ENCODE results near the gene MAP3K8.

DNA sequence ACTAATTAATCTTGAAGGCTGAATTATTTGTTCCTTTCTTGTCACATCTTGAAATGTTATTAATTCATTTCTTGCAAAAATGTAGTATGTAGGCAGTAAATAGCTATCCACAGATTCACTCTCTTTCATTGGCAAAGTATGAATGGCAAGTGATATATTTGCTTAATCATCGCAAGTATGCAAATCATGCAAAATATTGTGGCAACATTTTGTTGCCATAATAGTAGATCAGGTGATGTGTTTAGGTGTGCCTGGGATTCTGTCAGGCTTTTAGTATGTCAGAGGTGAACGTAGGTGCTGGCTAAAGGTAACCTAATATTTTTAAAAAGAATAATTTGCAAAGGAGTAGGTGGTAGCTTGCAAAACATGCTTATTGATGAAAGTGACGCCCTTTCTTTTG lies 5.9 kb downstream of the MAP3K8 start:
- no peak for TF ChIP-seq RBBP5 (IDR thresholded peaks at IDR 0.05; ENCODE audit: borderline replicate concordance, low read depth, low read length)
- no peak for TF ChIP-seq ASH2L (IDR thresholded peaks at IDR 0.05; ENCODE audit: low read length)
- no peak for TF ChIP-seq POLR2A (IDR thresholded peaks at IDR 0.05; ENCODE audit: control extremely low read depth in 1 of 2, low read depth in 2 of 2, low read length in 2 of 2)
- no peak for TF ChIP-seq EZH2 (IDR thresholded peaks at IDR 0.05; ENCODE audit: low read depth, low read length, severe bottlenecking)
- no peak for TF ChIP-seq EP300 (IDR thresholded peaks at IDR 0.05; ENCODE audit: borderline replicate concordance in 1 of 2, low read depth in 2 of 2, low read length in 2 of 2)
- TF ChIP-seq MAX (IDR thresholded peaks at IDR 0.05), result no peak
- no peak for TF ChIP-seq CREB1 (IDR thresholded peaks at IDR 0.05)
- TF ChIP-seq GTF2F1 (IDR thresholded peaks at IDR 0.05; ENCODE audit: borderline replicate concordance, low read depth, low read length), result no peak
- no peak for TF ChIP-seq RAD21 (IDR thresholded peaks at IDR 0.05 in 1 of 2, conservative IDR thresholded peaks at IDR 0.05 in 1 of 2; ENCODE audit: low read depth in 2 of 2, low read length in 2 of 2)
- no peak for TF ChIP-seq SIN3A (conservative IDR thresholded peaks at IDR 0.05 in 1 of 2, IDR thresholded peaks at IDR 0.05 in 1 of 2; ENCODE audit: low read depth in 1 of 2, low read length in 2 of 2)
- TF ChIP-seq RFX5 (IDR thresholded peaks at IDR 0.05; ENCODE audit: borderline replicate concordance, low read depth, low read length), result no peak
- no peak for TF ChIP-seq CTCF (IDR thresholded peaks at IDR 0.05; ENCODE audit: control extremely low read depth in 1 of 3, insufficient read depth in 1 of 3, low read depth in 1 of 3, low read length in 3 of 3)

All from H1 (cell line).